GM12878 (cell line): Measurements from ENCODE around the gene CHMP4A. TPM values are rescaled to one million over a fixed set of nuclear protein-coding genes. Genes with fewer than 3 reads are reported as not detected.

Experiments
- BHLHE40 ChIP-seq, 2 experiments: fragments of 450-650 bp in 1 of 2; IDR thresholded peaks; 2 replicates each; pipeline ENCODE4 v1.6.1; 2011 to 2017; ENCODE audit warnings: low read depth in 2 of 2, borderline replicate concordance in 1 of 2, improper control_type of control experiment in 1 of 2, low read length in 1 of 2, mild to moderate bottlenecking in 1 of 2
- BRCA1 ChIP-seq: IDR thresholded peaks from 2 replicates; pipeline ENCODE4 v1.6.1; 2011; ENCODE audit warnings: low read depth, low read length, improper control_type of control experiment
- CBX3 ChIP-seq: fragments of 200-600 bp; sonication (generic); IDR thresholded peaks from 2 replicates; pipeline ENCODE4 v1.6.1; 2016; ENCODE audit warnings: low read depth, borderline replicate concordance
- CEBPB ChIP-seq, 2 experiments: fragments of 150-350 bp in 1 of 2; IDR thresholded peaks; 2 replicates each; pipeline ENCODE4 v1.6.1; 2012 to 2014; ENCODE audit warnings: low read depth in 2 of 2, low read length in 2 of 2, borderline replicate concordance in 1 of 2, inconsistent platforms in 1 of 2
- CEBPZ ChIP-seq: fragments of 150-350 bp; IDR thresholded peaks from 2 replicates; pipeline ENCODE4 v1.6.1; 2016; ENCODE audit warnings: low read depth, low read length
- CTCF ChIP-seq, 3 experiments: IDR thresholded peaks in 2 of 3; conservative IDR thresholded peaks in 1 of 3; 2 replicates each; pipeline ENCODE4 v1.5.1; 2011; ENCODE audit warnings: low read depth in 3 of 3, low read length in 3 of 3, mild to moderate bottlenecking in 3 of 3, control low read depth in 2 of 3, moderate library complexity in 2 of 3, inconsistent platforms in 1 of 3, mixed read lengths in 1 of 3; ENCODE audit not compliant: control insufficient read depth in 2 of 3, insufficient read depth in 1 of 3; ENCODE audit errors: extremely low read depth in 1 of 3
- EGR1 ChIP-seq, 2 experiments: IDR thresholded peaks; 1 replicate in 1 of 2; 2 replicates in 1 of 2; pipeline ENCODE4 v1.6.1; 2011 to 2012; ENCODE audit warnings: low read depth in 2 of 2, low read length in 2 of 2, borderline replicate concordance in 1 of 2, mild to moderate bottlenecking in 1 of 2, moderate library complexity in 1 of 2
- ELK1 ChIP-seq: IDR thresholded peaks from 2 replicates; pipeline ENCODE4 v1.6.1; 2012; ENCODE audit warnings: low read depth, low read length, improper control_type of control experiment
- GABPA ChIP-seq: IDR thresholded peaks from 2 replicates; pipeline ENCODE4 v1.6.1; 2014; ENCODE audit warnings: antibody characterized with exemption, low read depth, mild to moderate bottlenecking, inconsistent platforms
- JUNB ChIP-seq: IDR thresholded peaks from 2 replicates; pipeline ENCODE4 v1.6.1; 2016; ENCODE audit warnings: antibody characterized with exemption, mild to moderate bottlenecking
- NFIC ChIP-seq: IDR thresholded peaks from 2 replicates; pipeline ENCODE4 v1.6.1; 2012; ENCODE audit warnings: low read depth, mild to moderate bottlenecking, inconsistent platforms, low read length, moderate library complexity
- POLR2AphosphoS2 ChIP-seq: IDR thresholded peaks from 2 replicates; pipeline ENCODE4 v1.6.1; 2011; ENCODE audit warnings: low read depth, mild to moderate bottlenecking, low read length, improper control_type of control experiment, moderate library complexity
- RBBP5 ChIP-seq: fragments of 200-600 bp; sonication (generic); conservative IDR thresholded peaks from 2 replicates; pipeline ENCODE4 v1.6.1; 2016
- RUNX3 ChIP-seq: IDR thresholded peaks from 2 replicates; pipeline ENCODE4 v1.6.1; 2012; ENCODE audit warnings: low read length, inconsistent platforms
- SMAD1 ChIP-seq: fragments of 450-650 bp; IDR thresholded peaks from 2 replicates; pipeline ENCODE4 v1.6.1; 2018; ENCODE audit warnings: mild to moderate bottlenecking, low read depth; ENCODE audit not compliant: partially characterized antibody
- SMC3 ChIP-seq: IDR thresholded peaks from 2 replicates; pipeline ENCODE4 v1.6.1; 2011; ENCODE audit warnings: low read length, improper control_type of control experiment, borderline replicate concordance
- SP1 ChIP-seq: IDR thresholded peaks from one replicate; pipeline ENCODE4 v1.6.1; 2011; ENCODE audit warnings: low read depth, low read length
- SREBF2 ChIP-seq: IDR thresholded peaks from 2 replicates; pipeline ENCODE4 v1.6.1; 2012; ENCODE audit warnings: mild to moderate bottlenecking, low read length
- TARDBP ChIP-seq: IDR thresholded peaks from 2 replicates; pipeline ENCODE4 v1.6.1; 2016; ENCODE audit warnings: borderline replicate concordance
- TBL1XR1 ChIP-seq: IDR thresholded peaks from 2 replicates; pipeline ENCODE4 v1.6.1; 2012; ENCODE audit warnings: low read depth, low read length, improper control_type of control experiment
- TCF3 ChIP-seq: IDR thresholded peaks from 2 replicates; pipeline ENCODE4 v1.6.1; 2012; ENCODE audit warnings: low read depth, mild to moderate bottlenecking, low read length, borderline replicate concordance; ENCODE audit not compliant: insufficient read depth
- WRNIP1 ChIP-seq: IDR thresholded peaks from 2 replicates; pipeline ENCODE4 v1.6.1; 2011; ENCODE audit warnings: low read depth, low read length, improper control_type of control experiment, borderline replicate concordance
- YY1 ChIP-seq: IDR thresholded peaks from 2 replicates; pipeline ENCODE4 v1.6.1; 2011; ENCODE audit warnings: low read depth, mild to moderate bottlenecking, low read length
- ZNF217 ChIP-seq: fragments of 450-650 bp; IDR thresholded peaks from 2 replicates; pipeline ENCODE4 v1.6.1; 2017; ENCODE audit warnings: antibody characterized with exemption, mild to moderate bottlenecking
- polyA plus RNA-seq, 11 experiments: library from polyadenylated mRNA; depleted of rRNA in 4 of 11; unstranded in 6 of 11; stranded (reverse) in 5 of 11; fragments of >200 nt; fragmentation: Nextera tagmentation in 4 of 11; fragmentation: Illumina TruSeq in 1 of 11; extraction: Ambion mirVana in 4 of 11; extraction: Trizol in 1 of 11; gene quantifications; 1 replicate in 1 of 11; 2 replicates in 10 of 11; pipeline versions ENCODE4 v1.2.1 to v1.2.3, GENCODE V29; 2011 to 2016; ENCODE audit warnings: inconsistent platforms in 2 of 11, missing spikeins in 2 of 11, low read depth in 1 of 11
- total RNA-seq, 4 experiments: library from RNA; depleted of rRNA in 3 of 4; stranded (reverse); fragments of >200 nt in 3 of 4; fragmentation: Illumina TruSeq in 1 of 4; extraction: Trizol in 1 of 4; gene quantifications; 2 replicates each; pipeline versions ENCODE4 v1.2.1 to v1.2.3, GENCODE V29; 2013 to 2021

CHMP4A gene
- total and polyA plus RNA-seq, 10 of the 15 experiments (the other 5 are each of a cell fraction or from before 2014, with no cell fraction given), result 35.5 to 151 (median 84.7) TPM

- TF ChIP-seq CEBPZ (peak; percentile 34; the same call in 1 of the 2 replicates), ELK1 (peak; percentile 98), SMAD1 (no peak), JUNB (no peak), TBL1XR1 (peak; percentile 94), WRNIP1 (peak; percentile 100), RBBP5 (no peak), BRCA1 (no peak; the same call in 1 of the 2 replicates), NFIC (no peak), TCF3 (peak; percentile 77), EGR1 (IDR thresholded peaks at IDR 0.05; ENCODE audit: borderline replicate concordance in 1 of 2, low read depth in 2 of 2, low read length in 2 of 2) (peak; percentile 79 to 89), GABPA (peak; percentile 100), ZNF217 (no peak), SREBF2 (peak; percentile 78), SP1 (peak; percentile 92), BHLHE40 (IDR thresholded peaks at IDR 0.05; ENCODE audit: borderline replicate concordance in 1 of 2, low read depth in 2 of 2, low read length in 1 of 2) (peak; percentile 96 to 97), TARDBP (peak; percentile 84), POLR2AphosphoS2 (peak; percentile 72), CBX3 (no peak), RUNX3 (peak; percentile 98), CTCF (IDR thresholded peaks at IDR 0.05 in 2 of 3, conservative IDR thresholded peaks at IDR 0.05 in 1 of 3; ENCODE audit: control insufficient read depth in 2 of 3, extremely low read depth in 1 of 3, insufficient read depth in 1 of 3, low read depth in 3 of 3, low read length in 3 of 3) (no peak), CEBPB (IDR thresholded peaks at IDR 0.05; ENCODE audit: borderline replicate concordance in 1 of 2, low read depth in 2 of 2, low read length in 2 of 2) (no peak), SMC3 (peak; percentile 26; the same call in 1 of the 2 replicates), YY1 (peak; percentile 93)
These were observed 24.8 kb downstream of the CHMP4A start, which contains the start of gene IPO4 (continued) for GRCh38 chr14:24188251-24189058.
